Measurements from ENCODE around the gene CCDC174. TPM values are rescaled to one million over a fixed set of nuclear protein-coding genes. Genes with fewer than 3 reads are reported as not detected.

The CCDC174 gene
- total and polyA plus RNA-seq, 2 of the 4 experiments (the other 2 are of a cell fraction): 5.9 to 9.6 TPM

DNA sequence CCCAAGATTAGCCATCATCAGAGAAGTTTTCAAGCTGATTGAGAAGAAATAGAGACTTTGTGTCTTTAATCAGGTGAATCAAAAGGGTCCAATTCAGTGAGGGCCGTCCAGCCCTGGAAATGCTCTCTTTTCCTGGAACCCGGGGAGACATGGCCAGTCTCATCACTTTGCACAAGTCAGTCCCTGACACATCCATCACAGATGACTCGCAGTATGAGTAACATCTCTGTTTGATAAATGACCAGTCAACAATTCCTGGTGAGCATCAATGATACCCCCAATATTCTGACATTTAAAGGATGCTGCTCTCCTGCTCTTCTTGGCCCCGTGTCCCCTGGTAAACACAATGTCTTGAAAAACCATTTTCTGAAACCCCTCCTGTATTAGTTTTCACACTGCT is 50.1 kb downstream of the CCDC174 start:
- peaks cover 4% of the 10 kb centered on the region for H3K27me3 ChIP-seq (ENCODE audit: control insufficient read depth, insufficient read depth, low read length)
- ATAC-seq (ENCODE audit: low read depth) (no peak), DNase-seq (no peak)
- no peak overlapping the region for H4K5ac ChIP-seq (ENCODE audit: low read depth, low read length)
- H3K9me1 ChIP-seq (ENCODE audit: insufficient read depth, low read length): no peaks in the 10 kb centered on the region
- H2BK20ac ChIP-seq (ENCODE audit: low read depth, low read length): no peak overlapping the region
- no peak overlapping the region for H2AK5ac ChIP-seq (ENCODE audit: low read depth, low read length)
- ChIA-PET POLR2A (ENCODE audit: unreplicated experiment) (no interaction called here), CTCF (no interaction called here)
- H4K20me1 ChIP-seq (ENCODE audit: insufficient read depth, low read length): no peaks in the 10 kb centered on the region
- no peak overlapping the region for H3K18ac ChIP-seq (ENCODE audit: low read depth, low read length)
- no peaks in the 10 kb centered on the region for H3K79me1 ChIP-seq (ENCODE audit: low read depth in 1 of 2, low read length in 2 of 2)
- no peak overlapping the region for H4K91ac ChIP-seq (ENCODE audit: insufficient read depth, low read depth, low read length)
- H3K4ac ChIP-seq (ENCODE audit: low read depth, low read length): no peak overlapping the region
- no peak overlapping the region for H2BK5ac ChIP-seq (ENCODE audit: low read depth, low read length, poor library complexity, severe bottlenecking)
- no peak overlapping the region for H2BK120ac ChIP-seq (ENCODE audit: low read depth, low read length)
- H2AK9ac ChIP-seq (replicated peaks; ENCODE audit: low read depth, low read length, poor library complexity): no peak overlapping the region
- TF ChIP-seq RFX5 (IDR thresholded peaks at IDR 0.05; ENCODE audit: low read depth, low read length) (no peak), POLR2A (IDR thresholded peaks at IDR 0.05; ENCODE audit: low read depth, low read length) (no peak), RAD21 (IDR thresholded peaks at IDR 0.05; ENCODE audit: low read length) (no peak), CTCF (conservative IDR thresholded peaks at IDR 0.05; ENCODE audit: low read depth, low read length) (no peak), NFE2L2 (IDR thresholded peaks at IDR 0.05; ENCODE audit: low read depth, low read length) (no peak), SMC3 (IDR thresholded peaks at IDR 0.05; ENCODE audit: low read depth, low read length) (no peak), CHD1 (IDR thresholded peaks at IDR 0.05; ENCODE audit: low read depth, low read length) (no peak), MAZ (IDR thresholded peaks at IDR 0.05; ENCODE audit: borderline replicate concordance, low read depth, low read length) (no peak), RCOR1 (IDR thresholded peaks at IDR 0.05; ENCODE audit: insufficient replicate concordance, low read length) (no peak), CEBPB (IDR thresholded peaks at IDR 0.05; ENCODE audit: low read depth, low read length) (no peak), BHLHE40 (IDR thresholded peaks at IDR 0.05; ENCODE audit: low read depth, low read length) (no peak), MAFK (IDR thresholded peaks at IDR 0.05; ENCODE audit: low read depth, low read length) (no peak), MXI1 (IDR thresholded peaks at IDR 0.05; ENCODE audit: borderline replicate concordance, low read depth, low read length) (no peak), FOS (IDR thresholded peaks at IDR 0.05; ENCODE audit: low read depth, low read length) (no peak)
- TF ChIP-seq, protein P1, sequence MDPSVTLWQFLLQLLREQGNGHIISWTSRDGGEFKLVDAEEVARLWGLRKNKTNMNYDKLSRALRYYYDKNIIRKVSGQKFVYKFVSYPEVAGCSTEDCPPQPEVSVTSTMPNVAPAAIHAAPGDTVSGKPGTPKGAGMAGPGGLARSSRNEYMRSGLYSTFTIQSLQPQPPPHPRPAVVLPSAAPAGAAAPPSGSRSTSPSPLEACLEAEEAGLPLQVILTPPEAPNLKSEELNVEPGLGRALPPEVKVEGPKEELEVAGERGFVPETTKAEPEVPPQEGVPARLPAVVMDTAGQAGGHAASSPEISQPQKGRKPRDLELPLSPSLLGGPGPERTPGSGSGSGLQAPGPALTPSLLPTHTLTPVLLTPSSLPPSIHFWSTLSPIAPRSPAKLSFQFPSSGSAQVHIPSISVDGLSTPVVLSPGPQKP (IDR thresholded peaks at IDR 0.05; ENCODE audit: borderline replicate concordance, low read depth, low read length): no peak
- TF ChIP-seq, protein P2, sequence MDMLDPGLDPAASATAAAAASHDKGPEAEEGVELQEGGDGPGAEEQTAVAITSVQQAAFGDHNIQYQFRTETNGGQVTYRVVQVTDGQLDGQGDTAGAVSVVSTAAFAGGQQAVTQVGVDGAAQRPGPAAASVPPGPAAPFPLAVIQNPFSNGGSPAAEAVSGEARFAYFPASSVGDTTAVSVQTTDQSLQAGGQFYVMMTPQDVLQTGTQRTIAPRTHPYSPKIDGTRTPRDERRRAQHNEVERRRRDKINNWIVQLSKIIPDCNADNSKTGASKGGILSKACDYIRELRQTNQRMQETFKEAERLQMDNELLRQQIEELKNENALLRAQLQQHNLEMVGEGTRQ (IDR thresholded peaks at IDR 0.05; ENCODE audit: low read depth, low read length): no peak
- H4K8ac ChIP-seq (ENCODE audit: low read depth in 2 of 2, low read length in 2 of 2): no peak overlapping the region
- dilution Hi-C loops (cut with HindIII; ENCODE audit: low sequenced_read_pairs, unreplicated experiment) (no loop called here), in situ Hi-C loops (cut with MboI; ENCODE audit: low sequenced_read_pairs) (no loop called here), intact Hi-C loops (cut with micrococcal nuclease) (no loop called here)
- H3K27ac ChIP-seq (ENCODE audit: insufficient read depth, low read length): no peak overlapping the region
- no peak overlapping the region for H3K23ac ChIP-seq (ENCODE audit: low read depth, low read length)
- no peak overlapping the region for H3K56ac ChIP-seq (ENCODE audit: extremely low read depth, insufficient read depth, low read length)
- no peak overlapping the region for H2BK15ac ChIP-seq (ENCODE audit: low read depth, low read length)
- H3K4me2 ChIP-seq (ENCODE audit: low read depth, low read length): no peak overlapping the region
- no peaks in the 10 kb centered on the region for H3K36me3 ChIP-seq (ENCODE audit: control insufficient read depth, insufficient read depth, low read length)
- no peaks in the 10 kb centered on the region for H3K4me1 ChIP-seq (ENCODE audit: control insufficient read depth, insufficient read depth, low read length)
- H3K4me3 ChIP-seq (ENCODE audit: insufficient read depth, low read depth, low read length): no peak overlapping the region
- H3K9ac ChIP-seq (ENCODE audit: low read depth, low read length): no peak overlapping the region
- no peak overlapping the region for H3K14ac ChIP-seq (replicated peaks; ENCODE audit: low read depth, low read length)
- no peaks in the 10 kb centered on the region for H3K9me3 ChIP-seq (ENCODE audit: control insufficient read depth, insufficient read depth, low read length)
- no TSS peak for BruUV-seq (replicated peaks)
- WGBS, 2 experiments (ENCODE audit: extremely low coverage in 2 of 2, insufficient read length in 1 of 2): 60% methylated on average over 1 of the region's 4 CpGs; no CpG with 5 or more reads in 1 of the 2 experiments
- no peak overlapping the region for H2AFZ ChIP-seq (replicated peaks; ENCODE audit: low read length, poor library complexity)

All from IMR-90 (cell line).